Measurements from ENCODE around the gene XKR8. TPM values are rescaled to one million over a fixed set of nuclear protein-coding genes. Genes with fewer than 3 reads are reported as not detected.

Gene XKR8
- total RNA-seq, 2 experiments from 2014 or later = 5.4 to 5.5 TPM

Other genes with a start within 250 kb of the XKR8 start
- gene FAM76A, start 234.0 kb upstream of the XKR8 start, total RNA-seq = 10 to 100 TPM; 26.0 to 28.7 TPM
- 10 to 100 TPM; 20.3 to 22.7 TPM for gene STX12, start 186.8 kb upstream of the XKR8 start, total RNA-seq
- 10 to 100 TPM; 14.8 to 15.7 TPM for gene PPP1R8, start 129.2 kb upstream of the XKR8 start, total RNA-seq
- gene THEMIS2, start 87.4 kb upstream of the XKR8 start, total RNA-seq = 10 to 100 TPM; 20.2 to 21.6 TPM
- 1 to 10 TPM; 7.0 to 7.5 TPM for gene RPA2, start 45.4 kb upstream of the XKR8 start, total RNA-seq
- gene SMPDL3B, start 25.0 kb upstream of the XKR8 start, total RNA-seq = not detected
- gene EYA3, start 128.6 kb downstream of the XKR8 start, total RNA-seq = 1 to 10 TPM; 5.7 to 6.4 TPM
- gene PTAFR, start 216.7 kb downstream of the XKR8 start, total RNA-seq = under 1 TPM; 0.47 to 0.53 TPM